Parathyroid adenoma (tissue), 2 donors: ENCODE results near the gene WDR36.

Experiments used
- H2AFZ ChIP-seq: fragments of 300-600 bp; sonication (generic); one replicate; pipeline ENCODE4 v1.7.0; 2017; ENCODE audit warnings: antibody characterized with exemption, mild to moderate bottlenecking
- H3K27ac ChIP-seq: fragments of 300-600 bp; sonication (generic); one replicate; pipeline ENCODE4 v1.7.0; 2017
- H3K27me3 ChIP-seq: fragments of 300-600 bp; sonication (generic); one replicate; pipeline ENCODE4 v1.7.0; 2017; ENCODE audit warnings: low read length; ENCODE audit not compliant: control insufficient read depth, insufficient read depth
- H3K36me3 ChIP-seq: fragments of 300-600 bp; sonication (generic); one replicate; pipeline ENCODE4 v1.7.0; 2017; ENCODE audit warnings: low read length; ENCODE audit not compliant: control insufficient read depth, insufficient read depth
- H3K4me1 ChIP-seq: fragments of 300-600 bp; sonication (generic); one replicate; pipeline ENCODE4 v1.7.0; 2017; ENCODE audit warnings: control low read depth
- H3K4me2 ChIP-seq: fragments of 300-600 bp; sonication (generic); one replicate; pipeline ENCODE4 v1.7.0; 2017; ENCODE audit warnings: low read length
- H3K4me3 ChIP-seq: fragments of 300-600 bp; sonication (generic); one replicate; pipeline ENCODE4 v1.7.0; 2017; ENCODE audit warnings: low read depth, low read length
- H3K79me2 ChIP-seq: fragments of 300-600 bp; sonication (generic); one replicate; pipeline ENCODE4 v1.7.0; 2017; ENCODE audit warnings: control low read depth
- H3K9ac ChIP-seq: fragments of 300-600 bp; sonication (generic); one replicate; pipeline ENCODE4 v1.7.0; 2017; ENCODE audit warnings: mild to moderate bottlenecking
- H3K9me3 ChIP-seq: fragments of 300-600 bp; sonication (generic); one replicate; pipeline ENCODE4 v1.7.0; 2017; ENCODE audit warnings: low read length; ENCODE audit not compliant: control insufficient read depth
- CTCF ChIP-seq: fragments of 300-600 bp; sonication (generic); IDR thresholded peaks from one replicate; pipeline ENCODE4 v1.7.0; 2017; ENCODE audit warnings: antibody characterized with exemption, mild to moderate bottlenecking
- donor health status: primary hyperparathyroidism.

The WDR36 gene

GRCh38 chr5:111119856-111120255, 27.7 kb downstream of the WDR36 start:
- H3K27me3 ChIP-seq: no peaks in the 10 kb centered on the region
- no peaks in the 10 kb centered on the region for H3K79me2 ChIP-seq
- H3K4me1 ChIP-seq: no peaks in the 10 kb centered on the region
- no peak overlapping the region for H3K27ac ChIP-seq
- H3K9ac ChIP-seq: no peak overlapping the region
- no peaks in the 10 kb centered on the region for H3K36me3 ChIP-seq
- no peak overlapping the region for H2AFZ ChIP-seq
- no peaks in the 10 kb centered on the region for H3K9me3 ChIP-seq
- no peak overlapping the region for H3K4me3 ChIP-seq
- no peak overlapping the region for H3K4me2 ChIP-seq
- no peak for TF ChIP-seq CTCF

GRCh38 chr5:111120911-111121310, 28.8 kb downstream of the WDR36 start:
- Histone ChIP-seq H3K27me3 (no peaks in the 10 kb centered on the region), H3K4me3 (no peak overlapping the region), H3K9ac (no peak overlapping the region), H2AFZ (no peak overlapping the region), H3K9me3 (no peaks in the 10 kb centered on the region), H3K79me2 (no peaks in the 10 kb centered on the region), H3K4me2 (no peak overlapping the region), H3K4me1 (no peaks in the 10 kb centered on the region), H3K27ac (no peak overlapping the region), H3K36me3 (no peaks in the 10 kb centered on the region)
- TF ChIP-seq CTCF: no peak

- no peaks in the 10 kb centered on the region for H3K79me2 ChIP-seq
- H3K9me3 ChIP-seq: no peaks in the 10 kb centered on the region
- H3K4me1 ChIP-seq: no peaks in the 10 kb centered on the region
- no peak overlapping the region for H3K9ac ChIP-seq
- no peak overlapping the region for H2AFZ ChIP-seq
- no peak overlapping the region for H3K27ac ChIP-seq
- TF ChIP-seq CTCF: no peak
- H3K4me2 ChIP-seq: no peak overlapping the region
- H3K27me3 ChIP-seq: no peaks in the 10 kb centered on the region
- H3K4me3 ChIP-seq: no peak overlapping the region
- H3K36me3 ChIP-seq: no peaks in the 10 kb centered on the region
These were observed 29.8 kb downstream of the WDR36 start for GRCh38 chr5:111121926-111122325.

- H3K4me3 ChIP-seq: no peak overlapping the region
- TF ChIP-seq CTCF: no peak
- H3K27ac ChIP-seq: no peak overlapping the region
- H3K36me3 ChIP-seq: no peaks in the 10 kb centered on the region
- H3K4me1 ChIP-seq: no peaks in the 10 kb centered on the region
- no peak overlapping the region for H3K4me2 ChIP-seq
- no peak overlapping the region for H3K9ac ChIP-seq
- no peaks in the 10 kb centered on the region for H3K27me3 ChIP-seq
- H3K9me3 ChIP-seq: no peaks in the 10 kb centered on the region
- H2AFZ ChIP-seq: no peak overlapping the region
- no peaks in the 10 kb centered on the region for H3K79me2 ChIP-seq
These were observed 30.2 kb downstream of the WDR36 start for GRCh38 chr5:111122398-111122797.

GRCh38 chr5:111124793-111125192, 32.6 kb downstream of the WDR36 start:
- Histone ChIP-seq H2AFZ (no peak overlapping the region), H3K27me3 (no peaks in the 10 kb centered on the region), H3K36me3 (no peaks in the 10 kb centered on the region), H3K4me2 (no peak overlapping the region), H3K27ac (no peak overlapping the region), H3K79me2 (no peaks in the 10 kb centered on the region), H3K9me3 (no peaks in the 10 kb centered on the region), H3K9ac (no peak overlapping the region), H3K4me1 (no peaks in the 10 kb centered on the region), H3K4me3 (no peak overlapping the region)
- TF ChIP-seq CTCF: no peak
